Measurements from ENCODE around the gene ARL10. TPM values are rescaled to one million over a fixed set of nuclear protein-coding genes. Genes with fewer than 3 reads are reported as not detected.

ARL10 gene
- total RNA-seq (20.8 TPM), polyA plus RNA-seq (3.6 TPM)

DNA sequence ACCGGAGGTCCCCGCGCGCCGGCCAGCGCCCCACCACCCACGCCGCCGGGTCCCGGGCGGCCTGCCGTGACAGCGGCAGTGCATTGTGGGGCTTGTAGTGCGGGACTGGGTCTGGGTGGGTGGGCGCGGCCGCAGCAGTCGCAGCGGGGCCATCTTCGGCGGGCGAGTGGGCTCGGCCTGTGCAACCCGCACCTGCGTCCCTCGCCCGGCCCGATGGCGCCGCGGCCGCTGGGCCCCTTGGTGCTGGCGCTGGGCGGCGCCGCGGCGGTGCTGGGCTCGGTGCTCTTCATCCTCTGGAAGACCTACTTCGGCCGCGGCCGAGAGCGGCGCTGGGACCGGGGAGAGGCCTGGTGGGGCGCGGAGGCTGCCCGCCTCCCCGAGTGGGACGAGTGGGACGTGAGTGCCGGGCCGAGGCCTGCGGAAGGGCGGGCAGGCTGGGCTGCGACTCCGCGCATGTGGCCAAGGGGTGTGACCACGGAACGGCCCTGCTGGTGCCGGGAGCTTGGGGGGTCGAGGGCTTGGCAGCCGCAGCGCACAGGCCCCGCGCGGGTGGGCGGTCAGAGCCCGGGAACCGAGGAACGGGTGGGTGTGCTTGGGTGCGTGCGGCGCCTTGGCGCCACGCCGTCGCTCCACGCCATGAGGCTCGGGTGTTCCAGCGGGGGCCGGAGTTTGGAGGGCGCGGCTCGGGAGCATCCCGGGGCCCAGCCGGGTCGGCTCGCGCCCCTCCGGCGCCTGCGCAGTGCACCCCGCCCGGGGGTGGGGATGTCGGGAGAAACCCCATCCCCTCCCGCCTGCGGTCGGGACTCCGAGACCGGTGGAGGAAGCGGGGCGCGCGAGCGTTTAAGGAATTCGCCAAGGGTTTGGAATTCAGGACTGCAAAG, at the start of gene ARL10:
TSS of gene ARL10 (plus strand) at position 137 of the 881 bp plus-strand sequence. CDS start at position 214, 77 bp downstream.
- under 1% methylated on average over 108 of the region's 108 CpGs for WGBS
- no peaks in the 10 kb centered on the region for H3K4me1 ChIP-seq (ENCODE audit: insufficient read depth)

GRCh38 chr5:176317534-176318374, 47.5 kb upstream of the ARL10 start:
- no peaks in the 10 kb centered on the region for H3K4me1 ChIP-seq (ENCODE audit: insufficient read depth)
- peaks cover 2% of the 10 kb centered on the region for H3K36me3 ChIP-seq (ENCODE audit: insufficient read depth)
- 87% methylated on average over 7 of the region's 7 CpGs for WGBS
- no peak for DNase-seq (ENCODE audit: extremely low spot score)
- no peak overlapping the region for H3K4me3 ChIP-seq (ENCODE audit: low read depth, low read length)
- no peak overlapping the region for H3K27ac ChIP-seq (ENCODE audit: low read depth)

More for the DNA sequence above, at the start of gene ARL10:
- H3K36me3 ChIP-seq (ENCODE audit: insufficient read depth) = no peaks in the 10 kb centered on the region
- H3K4me3 ChIP-seq (ENCODE audit: low read depth, low read length) = peak within 1 kb of the TSS; percentile 75
- peak within 1 kb of the TSS; percentile 33 for H3K27ac ChIP-seq (ENCODE audit: low read depth)
- no peak for DNase-seq (ENCODE audit: extremely low spot score)

GRCh38 chr5:176319827-176320554, 45.3 kb upstream of the ARL10 start:
- WGBS = 89% methylated on average over 9 of the region's 9 CpGs
- no peak for DNase-seq (ENCODE audit: extremely low spot score)
- no peaks in the 10 kb centered on the region for H3K4me1 ChIP-seq (ENCODE audit: insufficient read depth)
- no peak overlapping the region for H3K4me3 ChIP-seq (ENCODE audit: low read depth, low read length)
- no peak overlapping the region for H3K27ac ChIP-seq (ENCODE audit: low read depth)
- H3K36me3 ChIP-seq (ENCODE audit: insufficient read depth) = no peaks in the 10 kb centered on the region

DNA sequence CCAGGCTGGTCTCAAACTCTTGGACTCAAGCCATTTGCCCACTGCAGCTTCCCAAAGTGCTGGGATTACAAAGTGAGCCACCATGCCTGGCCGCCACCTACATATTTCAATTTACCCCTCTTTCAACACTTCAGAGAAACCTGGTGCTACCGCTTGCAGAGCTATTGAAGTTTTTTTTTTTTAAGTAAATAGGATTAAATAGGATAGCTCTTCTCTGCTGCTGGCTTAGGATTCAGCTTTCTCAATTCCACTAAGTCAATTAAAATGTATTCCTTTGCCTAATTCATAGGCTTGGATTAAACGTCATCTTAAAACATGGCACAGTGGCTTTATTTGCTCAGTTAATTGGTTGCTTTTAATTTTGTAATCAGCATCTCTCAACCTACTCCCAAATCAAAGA, 44.7 kb upstream of the ARL10 start:
- H3K4me3 ChIP-seq (ENCODE audit: low read depth, low read length) = no peak overlapping the region
- H3K27ac ChIP-seq (ENCODE audit: low read depth) = no peak overlapping the region
- no peaks in the 10 kb centered on the region for H3K4me1 ChIP-seq (ENCODE audit: insufficient read depth)
- 97% methylated on average over 3 of the region's 3 CpGs for WGBS
- H3K36me3 ChIP-seq (ENCODE audit: insufficient read depth) = no peaks in the 10 kb centered on the region
- no peak for DNase-seq (ENCODE audit: extremely low spot score)

GRCh38 chr5:176334031-176334770, 31.1 kb upstream of the ARL10 start:
- H3K27ac ChIP-seq (ENCODE audit: low read depth) = no peak overlapping the region
- H3K4me3 ChIP-seq (ENCODE audit: low read depth, low read length) = no peak overlapping the region
- no peaks in the 10 kb centered on the region for H3K4me1 ChIP-seq (ENCODE audit: insufficient read depth)
- peaks cover 4% of the 10 kb centered on the region for H3K36me3 ChIP-seq (ENCODE audit: insufficient read depth)
- DNase-seq (ENCODE audit: extremely low spot score) = no peak

- 76% methylated on average over 1 of the region's 1 CpG for WGBS
- Histone ChIP-seq H3K4me3 (ENCODE audit: low read depth, low read length) (no peak overlapping the region), H3K4me1 (ENCODE audit: insufficient read depth) (no peaks in the 10 kb centered on the region), H3K36me3 (ENCODE audit: insufficient read depth) (peaks cover 4% of the 10 kb centered on the region), H3K27ac (ENCODE audit: low read depth) (no peak overlapping the region)
- DNase-seq (ENCODE audit: extremely low spot score) = no peak
Measured at GRCh38 chr5:176337913-176338312, 27.4 kb upstream of the ARL10 start.

DNA sequence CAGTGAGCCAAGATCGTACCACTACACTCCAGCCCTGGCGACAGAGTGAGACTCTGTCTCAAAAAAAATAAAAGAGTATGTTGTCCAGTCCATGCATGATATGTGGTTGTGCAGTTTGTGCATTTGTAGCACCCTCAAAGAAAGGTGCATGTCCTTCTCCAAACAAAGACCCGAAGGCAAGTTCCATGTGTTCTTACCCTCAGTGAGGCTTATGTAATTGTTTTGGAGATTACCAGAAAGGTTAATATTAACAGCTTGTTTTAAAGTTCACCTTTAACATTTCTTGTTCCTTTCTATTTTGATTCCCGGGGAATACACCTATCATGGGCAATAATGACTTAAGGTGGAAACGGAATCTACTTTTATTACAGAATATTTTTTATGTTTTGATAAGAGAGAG, 26.0 kb upstream of the ARL10 start:
- H3K4me3 ChIP-seq (ENCODE audit: low read depth, low read length) = no peak overlapping the region
- peaks cover 4% of the 10 kb centered on the region for H3K36me3 ChIP-seq (ENCODE audit: insufficient read depth)
- H3K4me1 ChIP-seq (ENCODE audit: insufficient read depth) = no peaks in the 10 kb centered on the region
- DNase-seq (ENCODE audit: extremely low spot score) = no peak
- WGBS = 94% methylated on average over 5 of the region's 5 CpGs
- no peak overlapping the region for H3K27ac ChIP-seq (ENCODE audit: low read depth)

DNA sequence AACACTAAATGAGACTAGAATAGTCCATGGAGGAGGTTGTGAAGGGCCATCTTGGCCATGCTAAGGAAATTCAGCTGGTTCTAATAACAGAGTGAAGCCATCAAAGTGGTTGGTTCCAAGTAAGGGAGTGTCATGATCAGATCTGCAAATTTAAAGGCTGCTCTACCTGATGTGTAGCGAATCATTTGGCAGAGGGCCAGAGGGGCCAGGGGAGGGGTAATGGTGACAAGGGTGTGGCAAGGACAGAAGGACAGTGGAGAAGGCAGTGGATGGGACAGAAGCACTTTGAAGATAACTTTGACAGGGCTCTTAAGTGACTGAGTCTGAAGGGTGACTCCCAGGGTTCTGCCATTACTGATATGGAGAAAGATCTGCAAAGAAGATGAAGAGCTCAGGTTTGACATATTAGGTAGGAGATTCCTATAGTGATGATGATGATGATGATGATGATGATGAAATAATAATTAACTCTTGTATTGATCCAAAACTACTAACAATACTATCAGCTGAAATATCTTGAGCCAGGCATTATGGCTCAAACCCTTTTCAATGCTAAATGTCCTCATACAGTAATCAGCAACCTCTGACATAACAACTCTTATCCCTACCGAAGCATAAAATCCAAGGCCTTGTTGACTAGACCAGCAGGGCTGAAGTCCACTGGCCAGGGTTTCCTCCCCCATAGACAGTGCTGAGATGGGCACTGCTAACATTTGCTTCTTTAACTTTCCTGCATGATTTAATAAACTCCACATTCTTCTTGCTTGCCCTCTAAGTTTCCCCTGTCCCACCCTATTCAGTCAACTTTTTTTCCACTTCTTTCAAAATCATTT, 23.7 kb upstream of the ARL10 start:
- peaks cover 4% of the 10 kb centered on the region for H3K36me3 ChIP-seq (ENCODE audit: insufficient read depth)

GRCh38 chr5:176342158-176342483, 23.2 kb upstream of the ARL10 start:
- H3K36me3 ChIP-seq (ENCODE audit: insufficient read depth) = peaks cover 4% of the 10 kb centered on the region

More for the DNA sequence above, 23.7 kb upstream of the ARL10 start:
- H3K4me1 ChIP-seq (ENCODE audit: insufficient read depth) = no peaks in the 10 kb centered on the region
- H3K4me3 ChIP-seq (ENCODE audit: low read depth, low read length) = no peak overlapping the region
- no peak overlapping the region for H3K27ac ChIP-seq (ENCODE audit: low read depth)
- 92% methylated on average over 2 of the region's 2 CpGs for WGBS
- no peak for DNase-seq (ENCODE audit: extremely low spot score)

GRCh38 chr5:176342766-176343458, 22.4 kb upstream of the ARL10 start:
- WGBS = 48% methylated on average over 2 of the region's 2 CpGs
- no peaks in the 10 kb centered on the region for H3K4me1 ChIP-seq (ENCODE audit: insufficient read depth)
- H3K4me3 ChIP-seq (ENCODE audit: low read depth, low read length) = no peak overlapping the region
- no peak overlapping the region for H3K27ac ChIP-seq (ENCODE audit: low read depth)
- peaks cover 1% of the 10 kb centered on the region for H3K36me3 ChIP-seq (ENCODE audit: insufficient read depth)
- DNase-seq (ENCODE audit: extremely low spot score) = no peak

More at GRCh38 chr5:176342158-176342483, 23.2 kb upstream of the ARL10 start:
- Histone ChIP-seq H3K4me1 (ENCODE audit: insufficient read depth) (no peaks in the 10 kb centered on the region), H3K4me3 (ENCODE audit: low read depth, low read length) (no peak overlapping the region), H3K27ac (ENCODE audit: low read depth) (no peak overlapping the region)
- DNase-seq (ENCODE audit: extremely low spot score) = no peak
- WGBS = 91% methylated on average over 1 of the region's 1 CpG

GRCh38 chr5:176350416-176350815, 14.9 kb upstream of the ARL10 start:
- Histone ChIP-seq H3K4me1 (ENCODE audit: insufficient read depth) (no peaks in the 10 kb centered on the region), H3K27ac (ENCODE audit: low read depth) (no peak overlapping the region), H3K4me3 (ENCODE audit: low read depth, low read length) (no peak overlapping the region), H3K36me3 (ENCODE audit: insufficient read depth) (peaks cover 2% of the 10 kb centered on the region)
- WGBS = 92% methylated on average over 8 of the region's 8 CpGs
- no peak for DNase-seq (ENCODE audit: extremely low spot score)
